MM.1S (cell line): ENCODE measurements around the gene NOG.

Source experiments
- EZH2 ChIP-seq: fragments of 300-600 bp; sonication (generic); optimal IDR thresholded peaks from 2 replicates; pipeline ENCODE3; 2017; ENCODE audit warnings: low read depth, mild to moderate bottlenecking, antibody characterized with exemption, low read length, mixed read lengths
- EZH2phosphoT487 ChIP-seq: fragments of 300-600 bp; sonication (generic); IDR thresholded peaks from 2 replicates; pipeline ENCODE4 v1.6.1; 2018; ENCODE audit warnings: antibody characterized with exemption, low read length
- TF ChIP-seq, protein P1 (sequence below): fragments of 300-600 bp; sonication (generic); IDR thresholded peaks from 2 replicates; pipeline ENCODE4 v1.5.1; 2016; ENCODE audit warnings: antibody characterized with exemption, low read length, mixed read lengths

DNA sequence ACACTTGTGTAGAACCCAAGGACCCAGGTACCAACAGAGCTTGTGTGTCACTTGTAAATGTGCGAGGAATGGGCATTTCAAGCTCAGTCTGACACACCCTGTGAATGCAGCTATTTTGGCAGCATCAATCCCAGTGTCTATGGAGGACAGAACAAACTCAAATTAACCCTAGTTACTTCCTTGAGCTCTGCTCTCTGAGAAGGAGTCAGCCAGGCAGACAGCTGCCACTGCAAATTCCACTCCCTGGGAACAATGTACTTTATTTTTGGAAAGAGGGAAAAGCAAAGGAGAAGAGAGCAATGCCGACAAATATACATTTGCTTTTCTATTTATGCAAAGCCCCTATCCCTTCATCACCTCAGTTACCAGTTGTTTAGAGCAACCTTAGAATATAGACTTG, 48.4 kb upstream of the NOG start:
- TF ChIP-seq, protein P1, sequence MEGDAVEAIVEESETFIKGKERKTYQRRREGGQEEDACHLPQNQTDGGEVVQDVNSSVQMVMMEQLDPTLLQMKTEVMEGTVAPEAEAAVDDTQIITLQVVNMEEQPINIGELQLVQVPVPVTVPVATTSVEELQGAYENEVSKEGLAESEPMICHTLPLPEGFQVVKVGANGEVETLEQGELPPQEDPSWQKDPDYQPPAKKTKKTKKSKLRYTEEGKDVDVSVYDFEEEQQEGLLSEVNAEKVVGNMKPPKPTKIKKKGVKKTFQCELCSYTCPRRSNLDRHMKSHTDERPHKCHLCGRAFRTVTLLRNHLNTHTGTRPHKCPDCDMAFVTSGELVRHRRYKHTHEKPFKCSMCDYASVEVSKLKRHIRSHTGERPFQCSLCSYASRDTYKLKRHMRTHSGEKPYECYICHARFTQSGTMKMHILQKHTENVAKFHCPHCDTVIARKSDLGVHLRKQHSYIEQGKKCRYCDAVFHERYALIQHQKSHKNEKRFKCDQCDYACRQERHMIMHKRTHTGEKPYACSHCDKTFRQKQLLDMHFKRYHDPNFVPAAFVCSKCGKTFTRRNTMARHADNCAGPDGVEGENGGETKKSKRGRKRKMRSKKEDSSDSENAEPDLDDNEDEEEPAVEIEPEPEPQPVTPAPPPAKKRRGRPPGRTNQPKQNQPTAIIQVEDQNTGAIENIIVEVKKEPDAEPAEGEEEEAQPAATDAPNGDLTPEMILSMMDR, result no peak
- TF ChIP-seq EZH2 (no peak), EZH2phosphoT487 (no peak)
